ENCODE results near the gene MRAP2. TPM values are rescaled to one million over a fixed set of nuclear protein-coding genes. Genes with fewer than 3 reads are reported as not detected.
"Not testable (repeated sequence)": the region's sequence is repeated elsewhere in the genome, so short reads cannot be mapped to it uniquely, and the experiment has no call there.

MRAP2 gene
- polyA plus RNA-seq, 1 donor from 2014 or later: 1.0 TPM

GRCh38 chr6:84107495-84107894 lies 73.9 kb downstream of the MRAP2 start:
- Histone ChIP-seq H3K9ac (ENCODE audit: low read length) (no peak overlapping the region), H3K27ac (ENCODE audit: low read length) (no peak overlapping the region), H3K27me3 (ENCODE audit: insufficient read depth, low read depth, low read length) (no peaks in the 10 kb centered on the region), H3K4me3 (ENCODE audit: low read length) (no peak overlapping the region), H3K4me2 (ENCODE audit: low read length) (no peak overlapping the region), H3F3A (ENCODE audit: insufficient read depth, low read length, poor library complexity, severe bottlenecking) (no peaks in the 10 kb centered on the region), H3K9me2 (ENCODE audit: insufficient read depth, low read length) (no peaks in the 10 kb centered on the region), H3K79me2 (replicated peaks; ENCODE audit: insufficient read depth, low read length) (no peaks in the 10 kb centered on the region), H3K36me3 (ENCODE audit: insufficient read depth, low read length) (no peaks in the 10 kb centered on the region), H3K9me3 (ENCODE audit: low read length) (no peaks in the 10 kb centered on the region), H2AFZ (ENCODE audit: low read depth, low read length) (no peak overlapping the region), H4K20me1 (ENCODE audit: insufficient read depth) (no peaks in the 10 kb centered on the region)
- TF ChIP-seq EZH2 (IDR thresholded peaks at IDR 0.05; ENCODE audit: borderline replicate concordance, insufficient read depth, low read length, poor library complexity, severe bottlenecking) (no peak), POLR2AphosphoS5 (IDR thresholded peaks at IDR 0.05) (no peak), TAF1 (IDR thresholded peaks at IDR 0.05; ENCODE audit: low read depth) (no peak), REST (IDR thresholded peaks at IDR 0.05; ENCODE audit: borderline replicate concordance) (no peak), EP300 (conservative IDR thresholded peaks at IDR 0.05; ENCODE audit: poor library complexity, severe bottlenecking) (no peak), MXI1 (conservative IDR thresholded peaks at IDR 0.05; ENCODE audit: poor library complexity, severe bottlenecking) (no peak), CTCF (IDR thresholded peaks at IDR 0.05; ENCODE audit: poor library complexity, severe bottlenecking) (no peak), SMC3 (conservative IDR thresholded peaks at IDR 0.05; ENCODE audit: poor library complexity) (no peak), RAD21 (conservative IDR thresholded peaks at IDR 0.05) (no peak)

- H3K9me2 ChIP-seq (ENCODE audit: insufficient read depth, low read length); H3K4me3 ChIP-seq (ENCODE audit: low read length); H3K9ac ChIP-seq (ENCODE audit: low read length); H3K9me3 ChIP-seq (ENCODE audit: low read length); H3F3A ChIP-seq (ENCODE audit: insufficient read depth, low read length, poor library complexity, severe bottlenecking); H3K36me3 ChIP-seq (ENCODE audit: insufficient read depth, low read length); H2AFZ ChIP-seq (ENCODE audit: low read depth, low read length); H3K27me3 ChIP-seq (ENCODE audit: insufficient read depth, low read depth, low read length); H4K20me1 ChIP-seq (ENCODE audit: insufficient read depth); H3K4me2 ChIP-seq (ENCODE audit: low read length); H3K27ac ChIP-seq (ENCODE audit: low read length); H3K79me2 ChIP-seq (replicated peaks; ENCODE audit: insufficient read depth, low read length): not testable (repeated sequence)
Measured at GRCh38 chr6:84111351-84111750, 77.8 kb downstream of the MRAP2 start.

- not testable (repeated sequence) for H4K20me1 ChIP-seq (ENCODE audit: insufficient read depth); H3K9me2 ChIP-seq (ENCODE audit: insufficient read depth, low read length); H3K9ac ChIP-seq (ENCODE audit: low read length); H3K4me2 ChIP-seq (ENCODE audit: low read length); H3K4me3 ChIP-seq (ENCODE audit: low read length); H3K79me2 ChIP-seq (replicated peaks; ENCODE audit: insufficient read depth, low read length); H3K9me3 ChIP-seq (ENCODE audit: low read length); H3K36me3 ChIP-seq (ENCODE audit: insufficient read depth, low read length); H3K27ac ChIP-seq (ENCODE audit: low read length); H2AFZ ChIP-seq (ENCODE audit: low read depth, low read length); H3F3A ChIP-seq (ENCODE audit: insufficient read depth, low read length, poor library complexity, severe bottlenecking); H3K27me3 ChIP-seq (ENCODE audit: insufficient read depth, low read depth, low read length)
Measured at GRCh38 chr6:84114933-84115594, 81.5 kb downstream of the MRAP2 start.

All from neural cell (in vitro differentiated cells).